IMR-90 (cell line): ENCODE measurements around the gene PTRHD1.

Experiments
- BHLHE40 ChIP-seq: fragments of 150-350 bp; IDR thresholded peaks from 2 replicates; pipeline ENCODE4 v1.6.1; 2016; ENCODE audit warnings: mild to moderate bottlenecking, low read depth, low read length
- CEBPB ChIP-seq: IDR thresholded peaks from 2 replicates; pipeline ENCODE4 v1.6.1; 2012; ENCODE audit warnings: low read depth, low read length, improper control_type of control experiment
- CTCF ChIP-seq: conservative IDR thresholded peaks from 2 replicates; pipeline ENCODE4 v1.5.1; 2012; ENCODE audit warnings: mild to moderate bottlenecking, low read depth, low read length, improper control_type of control experiment
- MAZ ChIP-seq: IDR thresholded peaks from 2 replicates; pipeline ENCODE4 v1.6.1; 2012; ENCODE audit warnings: low read depth, mild to moderate bottlenecking, low read length, improper control_type of control experiment, moderate library complexity, borderline replicate concordance
- RAD21 ChIP-seq: IDR thresholded peaks from 2 replicates; pipeline ENCODE4 v1.6.1; 2012; ENCODE audit warnings: low read length, improper control_type of control experiment
- RCOR1 ChIP-seq: IDR thresholded peaks from 2 replicates; pipeline ENCODE4 v1.6.1; 2012; ENCODE audit warnings: mild to moderate bottlenecking, low read length, improper control_type of control experiment; ENCODE audit not compliant: insufficient replicate concordance
- RFX5 ChIP-seq: IDR thresholded peaks from 2 replicates; pipeline ENCODE4 v1.8.0; 2012; ENCODE audit warnings: low read depth, mild to moderate bottlenecking, low read length, moderate library complexity

- no peak for TF ChIP-seq CEBPB
- TF ChIP-seq RAD21 = no peak
- TF ChIP-seq MAZ = no peak
- TF ChIP-seq RFX5 = no peak
- no peak for TF ChIP-seq CTCF
- no peak for TF ChIP-seq BHLHE40
- TF ChIP-seq RCOR1 = no peak
These were observed 40.9 kb upstream of the PTRHD1 start for GRCh38 chr2:24833821-24834732.
